ENCODE measurements around the gene FMNL2. TPM values are rescaled to one million over a fixed set of nuclear protein-coding genes. Genes with fewer than 3 reads are reported as not detected.

The FMNL2 gene
- total RNA-seq, 1 donor from 2014 or later, result 12.0 TPM

- Histone ChIP-seq H3K4me1 (peaks cover 0 to 2% of the 10 kb centered on the region in 2 donors), H3K27me3 (no peaks in the 10 kb centered on the region), H3K9me3 (no peaks in the 10 kb centered on the region), H3K27ac (no peak overlapping the region), H3K4me3 (no peak overlapping the region), H3K36me3 (no peaks in the 10 kb centered on the region)
- peak in 1 of 2 donors; percentile 39 for DNase-seq (ENCODE audit: low spot score in 2 of 2)
- no peak for TF ChIP-seq CTCF (IDR thresholded peaks at IDR 0.05)
- intact Hi-C loops (cut with DNase I), result no loop called here
These were observed 121.3 kb downstream of the FMNL2 start for GRCh38 chr2:152456262-152456661.

GRCh38 chr2:152458441-152458940 is 123.5 kb downstream of the FMNL2 start:
- no peak for TF ChIP-seq CTCF (IDR thresholded peaks at IDR 0.05)
- Histone ChIP-seq H3K27ac (no peak overlapping the region), H3K27me3 (no peaks in the 10 kb centered on the region), H3K4me3 (no peak overlapping the region), H3K4me1 (peaks cover 0 to 2% of the 10 kb centered on the region in 2 donors), H3K9me3 (no peaks in the 10 kb centered on the region), H3K36me3 (no peaks in the 10 kb centered on the region)
- intact Hi-C loops (cut with DNase I), result no loop called here
- DNase-seq (ENCODE audit: low spot score in 2 of 2), result no peak

- H3K4me3 ChIP-seq, result no peak overlapping the region
- no peak overlapping the region for H3K27ac ChIP-seq
- no peaks in the 10 kb centered on the region for H3K9me3 ChIP-seq
- peaks cover 0 to 4% of the 10 kb centered on the region in 2 donors for H3K4me1 ChIP-seq
- DNase-seq (ENCODE audit: low spot score in 2 of 2), result no peak
- intact Hi-C loops (cut with DNase I), result no loop called here
- TF ChIP-seq CTCF (IDR thresholded peaks at IDR 0.05), result no peak
- no peaks in the 10 kb centered on the region for H3K36me3 ChIP-seq
- H3K27me3 ChIP-seq, result no peaks in the 10 kb centered on the region
These were observed 124.1 kb downstream of the FMNL2 start for GRCh38 chr2:152459091-152459490.

- TF ChIP-seq CTCF (IDR thresholded peaks at IDR 0.05), result no peak
- Histone ChIP-seq H3K27ac (no peak overlapping the region), H3K4me1 (peaks cover 4 to 15% of the 10 kb centered on the region in 2 donors), H3K36me3 (no peaks in the 10 kb centered on the region), H3K4me3 (no peak overlapping the region), H3K9me3 (no peaks in the 10 kb centered on the region), H3K27me3 (no peaks in the 10 kb centered on the region)
- no peak for DNase-seq (ENCODE audit: low spot score in 2 of 2)
- intact Hi-C loops (cut with DNase I), result no loop called here
These were observed 125.6 kb downstream of the FMNL2 start for GRCh38 chr2:152460567-152460966.

GRCh38 chr2:152462120-152462519 is 127.1 kb downstream of the FMNL2 start:
- intact Hi-C loops (cut with DNase I), result no loop called here
- Histone ChIP-seq H3K9me3 (no peaks in the 10 kb centered on the region), H3K27ac (no peak overlapping the region), H3K4me1 (peaks cover 4 to 28% of the 10 kb centered on the region in 2 donors), H3K36me3 (no peaks in the 10 kb centered on the region), H3K4me3 (no peak overlapping the region), H3K27me3 (no peaks in the 10 kb centered on the region)
- TF ChIP-seq CTCF (IDR thresholded peaks at IDR 0.05), result no peak
- DNase-seq (ENCODE audit: low spot score in 2 of 2), result no peak

GRCh38 chr2:152462779-152463178 is 127.8 kb downstream of the FMNL2 start:
- no peak for DNase-seq (ENCODE audit: low spot score in 2 of 2)
- H3K36me3 ChIP-seq, result no peaks in the 10 kb centered on the region
- H3K27me3 ChIP-seq, result no peaks in the 10 kb centered on the region
- no peak overlapping the region for H3K4me3 ChIP-seq
- H3K9me3 ChIP-seq, result no peaks in the 10 kb centered on the region
- no peak for TF ChIP-seq CTCF (IDR thresholded peaks at IDR 0.05)
- no peak overlapping the region for H3K27ac ChIP-seq
- peaks cover 4 to 33% of the 10 kb centered on the region in 2 donors for H3K4me1 ChIP-seq
- intact Hi-C loops (cut with DNase I), result no loop called here
